ENCODE results near the gene ABCC11. TPM values are rescaled to one million over a fixed set of nuclear protein-coding genes. Genes with fewer than 3 reads are reported as not detected.

ABCC11 gene
- total RNA-seq, 1 donor from 2014 or later, result 0.41 TPM

DNA sequence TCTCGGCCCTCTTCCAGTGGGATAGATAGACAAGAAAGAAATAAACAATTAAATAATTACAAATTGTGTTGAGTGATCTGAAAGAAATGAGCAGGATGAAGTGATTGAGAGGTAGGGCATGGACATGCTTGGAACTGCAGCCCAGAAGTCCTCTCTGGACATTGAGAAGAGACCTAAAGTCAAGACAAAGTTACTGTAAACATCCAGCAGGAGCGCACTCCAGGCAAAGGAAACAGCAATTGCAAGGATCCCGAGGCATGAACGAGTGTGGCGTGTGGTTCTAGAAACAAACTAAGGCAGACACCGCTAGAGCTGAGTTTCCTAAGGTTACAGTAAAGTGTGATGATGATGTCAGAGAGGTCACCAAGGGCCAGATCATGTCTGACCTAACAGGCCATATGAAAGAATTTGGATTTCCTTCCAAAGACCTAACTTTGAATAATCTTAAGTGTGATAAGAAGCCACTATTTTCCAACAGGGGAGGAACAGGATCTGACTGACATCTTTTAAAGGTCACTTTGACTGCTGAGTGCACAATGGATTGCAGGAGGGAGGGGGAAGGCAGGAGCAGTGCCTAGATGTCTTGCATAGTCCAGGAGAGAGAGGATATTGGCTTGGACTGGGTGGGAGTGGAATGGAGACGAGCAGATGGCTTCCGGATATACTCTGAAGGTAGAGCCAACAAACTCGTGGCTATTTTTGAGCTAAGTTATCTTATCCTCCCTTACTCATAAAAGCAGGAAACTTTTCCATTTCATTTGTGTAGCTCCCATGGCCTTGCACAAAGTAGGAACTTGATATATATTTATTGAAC lies 110.6 kb downstream of the ABCC11 start:
- FAIRE-seq (no peak), DNase-seq (ENCODE audit: low spot score in 2 of 2) (no peak)

DNA sequence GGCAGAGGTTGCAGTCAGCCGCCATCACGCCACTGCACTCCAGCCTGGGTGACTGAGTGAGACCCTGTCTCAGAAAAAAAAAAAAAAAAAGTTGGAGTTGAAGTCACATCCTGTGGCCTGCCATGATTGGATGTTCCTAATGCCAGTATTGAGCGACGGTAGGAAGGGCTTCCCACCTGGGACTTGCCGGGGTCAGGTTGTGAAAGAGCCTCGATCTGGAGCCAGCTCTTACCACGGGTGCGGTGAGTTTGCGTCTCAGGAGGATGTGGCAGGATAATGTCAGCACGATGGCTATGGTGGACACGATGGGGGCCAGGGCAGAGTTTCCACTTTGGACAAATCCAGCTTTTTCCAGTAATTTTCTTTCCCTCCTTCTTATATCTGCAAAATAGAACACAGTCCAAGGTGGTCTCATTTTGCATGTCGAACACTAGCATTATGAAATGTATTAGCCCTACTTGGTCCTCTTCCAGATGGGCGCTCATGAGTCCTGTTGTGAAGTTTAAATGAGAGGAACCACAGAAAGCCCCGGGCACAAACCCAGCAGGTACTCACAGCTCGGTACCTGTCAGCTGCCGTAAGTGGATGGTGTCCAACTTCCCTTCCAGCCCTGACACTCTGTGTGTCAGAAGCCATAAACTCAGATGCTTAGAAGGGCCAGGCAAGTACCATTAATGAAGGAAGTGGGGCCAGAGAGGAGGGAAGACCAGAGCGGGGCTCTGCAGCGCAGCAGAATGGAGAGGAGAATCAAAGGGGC lies 113.7 kb downstream of the ABCC11 start:
- DNase-seq (ENCODE audit: low spot score in 2 of 2), result no peak
- no peak for FAIRE-seq

DNA sequence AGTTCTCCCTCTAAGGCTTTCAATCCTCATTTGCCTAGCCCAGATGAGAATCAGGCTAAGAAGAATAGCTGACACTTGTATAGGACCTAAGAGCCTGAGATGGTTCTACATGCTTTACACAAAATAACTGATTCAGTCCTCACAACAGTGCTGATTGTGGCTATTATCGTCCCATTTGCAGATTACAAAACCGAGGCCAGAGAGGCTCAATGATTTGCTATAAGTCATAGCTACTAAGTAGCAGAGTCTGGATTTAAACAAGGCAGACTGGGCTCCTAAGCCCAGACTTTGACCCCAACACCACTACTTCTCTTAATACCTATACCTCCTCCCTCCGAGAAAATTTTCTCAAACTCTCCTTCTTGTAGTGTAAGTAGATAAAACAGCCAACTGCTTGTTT lies 114.6 kb downstream of the ABCC11 start:
- DNase-seq (ENCODE audit: low spot score in 2 of 2), result no peak
- FAIRE-seq, result no peak

DNA sequence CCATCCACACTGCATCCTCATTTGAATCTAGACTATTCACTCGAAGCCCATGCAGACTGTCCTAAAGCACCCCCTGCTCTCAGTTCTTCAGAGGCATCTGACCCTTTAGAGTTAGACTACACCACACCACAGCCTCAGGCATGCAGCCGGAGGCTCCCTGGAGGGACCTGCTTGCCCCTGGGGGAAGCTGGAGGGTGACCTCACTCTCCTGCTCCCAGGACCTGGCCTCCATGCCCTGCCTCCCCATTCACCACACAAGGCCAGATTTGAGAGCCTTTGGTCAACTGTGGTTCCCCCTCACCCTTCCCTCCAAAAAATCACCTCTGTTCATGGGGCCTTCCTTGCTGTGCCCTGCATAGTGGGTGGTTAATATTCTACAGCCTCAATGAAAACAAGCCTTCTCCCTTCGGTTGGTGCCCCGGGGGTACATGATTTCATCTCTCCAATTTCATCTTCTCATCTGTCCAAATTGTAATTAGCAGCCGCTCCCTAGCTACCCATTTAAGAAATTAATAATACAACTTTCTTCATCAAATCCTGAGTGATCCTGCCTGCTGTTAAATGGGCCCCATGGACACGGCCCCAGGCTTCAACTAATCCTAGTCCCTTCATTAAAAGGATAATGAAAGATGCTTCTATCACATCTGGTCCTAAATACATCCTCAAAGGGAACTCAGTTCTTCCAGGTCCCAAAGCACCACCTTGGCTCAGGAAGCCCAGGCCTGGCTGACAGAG lies 116.0 kb downstream of the ABCC11 start:
- no peak for FAIRE-seq
- DNase-seq (ENCODE audit: low spot score in 2 of 2), result no peak

DNA sequence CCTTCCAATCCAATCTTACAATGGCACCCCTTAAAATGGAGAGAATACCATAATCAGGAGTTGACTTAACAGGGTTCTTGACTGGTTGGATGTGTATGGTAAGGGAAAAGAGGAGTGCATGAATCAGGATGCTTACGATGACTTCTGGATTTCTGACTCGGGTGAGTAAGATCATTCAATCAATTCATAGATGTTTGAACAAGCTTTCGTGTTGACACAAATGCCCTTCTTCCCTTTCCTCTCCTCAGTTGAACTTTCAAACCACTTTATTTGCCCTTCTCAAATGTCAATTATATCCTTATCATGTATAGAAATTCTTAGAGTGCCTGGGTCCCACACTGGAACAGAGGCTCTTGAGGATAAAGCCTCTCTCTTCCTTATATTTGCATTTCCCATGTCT lies 117.4 kb downstream of the ABCC11 start:
- no peak for DNase-seq (ENCODE audit: low spot score in 2 of 2)
- FAIRE-seq, result no peak

DNA sequence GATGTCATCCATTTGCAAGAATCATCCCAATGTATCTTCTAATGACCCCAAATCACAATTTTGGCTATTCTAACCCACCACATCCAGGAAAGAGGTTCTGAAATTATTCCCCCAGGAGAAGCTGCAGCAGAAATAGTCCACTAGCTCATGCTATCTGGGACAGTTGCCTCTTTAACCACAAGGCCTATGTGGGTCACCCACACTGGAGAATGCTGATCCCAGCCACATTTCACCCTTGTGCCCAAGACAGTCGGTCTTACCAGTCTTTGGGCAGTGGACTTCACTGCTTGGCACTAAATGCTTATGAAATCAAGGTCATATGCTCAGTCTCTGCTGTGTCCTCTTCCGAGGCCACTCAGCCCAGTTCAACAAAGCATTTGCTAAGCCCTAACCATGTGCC lies 118.6 kb downstream of the ABCC11 start:
- FAIRE-seq, result no peak
- DNase-seq (ENCODE audit: low spot score in 2 of 2), result no peak

DNA sequence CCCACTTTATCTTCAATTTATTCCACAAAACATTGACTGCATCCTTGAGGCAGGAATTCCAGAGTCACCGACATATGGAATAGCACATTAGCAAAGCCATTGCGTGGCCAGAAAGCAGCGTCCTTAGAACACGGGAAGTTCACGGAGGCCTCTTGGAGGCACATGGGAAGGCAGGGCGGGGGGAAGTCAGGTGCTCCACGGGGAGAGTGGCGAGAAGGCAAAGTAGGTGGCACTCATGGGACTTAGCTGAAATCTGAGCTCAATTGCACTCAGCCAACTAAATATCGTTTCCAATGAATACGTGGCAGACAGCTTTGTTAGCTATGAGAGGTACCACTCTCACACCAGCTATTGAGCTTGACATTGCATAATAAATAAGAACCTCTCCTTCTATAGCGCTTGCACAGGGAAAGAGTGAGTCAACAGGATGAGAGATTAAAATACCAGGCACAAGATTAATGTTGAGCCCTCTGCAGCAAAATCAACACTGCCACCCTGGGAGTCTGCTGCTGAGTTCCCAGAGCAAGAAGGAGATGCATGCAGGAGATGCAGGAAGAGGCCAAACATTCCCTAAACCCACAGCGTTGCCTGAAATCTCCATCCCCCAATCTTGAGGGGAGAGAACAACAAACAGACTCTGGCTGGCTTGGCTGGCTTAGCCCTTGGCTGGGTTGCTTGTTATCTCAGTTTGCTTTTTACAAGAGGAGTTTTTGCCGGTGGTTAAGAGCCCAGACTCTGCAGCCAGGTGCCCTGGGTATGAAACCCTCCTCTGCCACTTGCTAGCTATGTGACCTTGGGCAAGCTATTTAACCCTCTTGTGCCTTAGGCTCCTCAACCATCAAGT lies 120.3 kb downstream of the ABCC11 start:
- DNase-seq (ENCODE audit: low spot score in 2 of 2) (no peak), FAIRE-seq (no peak)

DNA sequence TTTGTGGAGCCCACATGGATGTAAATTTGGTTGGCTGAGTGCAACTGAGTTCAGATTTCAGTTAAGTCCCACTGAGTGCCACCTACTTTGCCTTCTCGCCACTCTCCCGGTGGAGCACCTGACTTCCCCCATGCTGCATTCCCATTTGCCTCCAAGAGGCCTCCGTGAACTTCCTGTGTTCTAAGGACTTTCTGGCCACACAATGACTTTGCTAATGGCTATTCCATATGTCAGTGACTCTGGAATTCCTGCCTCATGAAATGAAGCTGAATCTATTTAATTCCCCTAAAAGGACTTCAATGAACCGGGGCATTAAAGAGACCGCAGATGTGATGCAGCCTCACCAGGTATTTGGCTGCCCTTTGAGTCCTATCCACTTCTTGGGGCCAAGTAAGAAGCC lies 121.5 kb downstream of the ABCC11 start:
- FAIRE-seq, result no peak
- DNase-seq (ENCODE audit: low spot score in 2 of 2), result no peak

DNA sequence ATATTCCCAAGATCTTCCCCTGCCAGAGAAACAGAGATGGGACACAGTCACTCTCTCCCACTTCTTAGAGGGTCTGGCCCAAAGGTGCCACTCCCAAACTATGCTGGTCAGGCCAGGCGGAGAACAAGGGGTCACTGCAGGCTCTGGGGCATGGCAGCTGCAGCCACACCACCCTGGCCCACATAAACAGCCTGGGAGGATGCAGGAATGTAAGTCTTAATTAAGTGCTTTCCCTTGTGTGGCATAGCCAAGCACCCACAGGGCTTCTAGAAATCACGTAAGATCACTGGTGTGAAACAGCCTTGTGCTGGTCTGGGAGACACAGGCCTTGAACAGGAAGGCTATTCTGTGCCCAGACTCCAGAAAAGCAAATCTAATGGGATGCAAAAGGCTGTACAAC lies 123.1 kb downstream of the ABCC11 start:
- DNase-seq (ENCODE audit: low spot score in 2 of 2) (no peak), FAIRE-seq (no peak)

DNA sequence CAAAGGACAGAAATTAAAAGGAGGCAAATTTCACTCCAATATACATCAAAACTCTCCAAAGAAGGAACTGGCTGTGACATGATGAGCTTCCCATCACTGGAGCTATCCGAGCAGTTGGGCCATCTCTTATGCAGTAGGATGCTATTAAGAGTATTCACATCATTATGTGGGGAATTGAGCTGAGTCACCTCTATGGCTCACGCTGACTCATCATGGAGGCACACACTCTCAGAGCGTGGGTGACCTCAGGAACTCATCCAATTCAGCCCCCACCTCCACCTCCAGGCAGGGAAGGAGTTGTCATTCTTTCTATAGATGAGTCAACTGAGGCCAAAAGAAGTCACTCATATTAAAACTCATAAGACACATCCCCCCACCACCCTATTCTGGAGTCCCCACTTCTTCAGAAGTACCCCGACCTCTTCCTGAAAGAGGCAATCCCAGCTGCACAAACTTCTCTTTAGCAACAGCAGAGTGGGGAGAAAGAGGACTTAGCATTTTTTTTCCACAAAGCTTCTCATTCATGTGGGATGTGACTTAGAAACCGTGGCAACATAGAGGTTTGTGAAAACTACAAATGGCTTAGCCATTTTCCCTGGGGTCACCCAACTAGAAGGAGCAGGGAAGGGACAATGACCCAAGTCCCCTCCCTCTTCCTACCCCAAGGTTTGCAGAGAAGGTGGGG lies 124.1 kb downstream of the ABCC11 start:
- DNase-seq (ENCODE audit: low spot score in 2 of 2) (peak in 1 of 2 donors; percentile 43), FAIRE-seq (no peak)

DNA sequence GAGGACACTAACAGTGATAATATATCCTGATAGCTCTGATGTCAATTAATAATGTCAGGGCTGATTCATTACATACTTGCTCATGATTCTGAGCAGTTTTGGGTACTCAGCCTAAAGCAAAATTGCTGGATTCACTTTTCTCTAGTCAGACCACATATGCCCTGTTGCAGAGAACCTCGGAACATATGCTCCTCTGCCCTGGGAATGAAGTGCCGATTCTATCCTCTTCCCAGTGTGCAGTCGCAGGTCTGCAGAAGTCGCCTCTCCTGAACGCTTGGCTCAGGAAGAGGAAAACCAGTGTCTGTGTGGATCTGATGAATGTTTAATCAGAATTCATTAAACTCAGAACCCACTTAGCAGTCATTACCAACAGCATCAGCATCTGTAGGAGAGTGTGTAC lies 126.1 kb downstream of the ABCC11 start:
- FAIRE-seq (no peak), DNase-seq (ENCODE audit: low spot score in 2 of 2) (no peak)

DNA sequence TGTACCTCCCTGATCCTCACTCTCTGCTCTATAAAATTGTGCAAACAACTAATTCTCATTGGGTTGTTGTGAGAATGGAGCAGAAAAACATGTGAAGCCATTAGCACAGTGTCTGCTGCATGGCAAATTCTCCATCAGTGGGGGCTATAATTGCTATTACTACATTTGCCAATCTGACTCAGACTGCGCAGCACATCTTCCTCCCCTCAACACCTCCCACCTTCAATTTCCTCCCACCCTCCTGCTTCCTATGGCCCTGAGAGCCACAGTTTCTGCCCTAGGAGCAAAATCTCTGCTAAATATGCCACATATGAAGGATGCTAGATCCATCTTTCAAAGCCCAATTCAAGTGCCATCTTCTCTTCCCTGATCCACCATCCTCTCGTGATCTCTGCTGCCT lies 128.5 kb downstream of the ABCC11 start:
- DNase-seq (ENCODE audit: low spot score in 2 of 2) (no peak), FAIRE-seq (no peak)

DNA sequence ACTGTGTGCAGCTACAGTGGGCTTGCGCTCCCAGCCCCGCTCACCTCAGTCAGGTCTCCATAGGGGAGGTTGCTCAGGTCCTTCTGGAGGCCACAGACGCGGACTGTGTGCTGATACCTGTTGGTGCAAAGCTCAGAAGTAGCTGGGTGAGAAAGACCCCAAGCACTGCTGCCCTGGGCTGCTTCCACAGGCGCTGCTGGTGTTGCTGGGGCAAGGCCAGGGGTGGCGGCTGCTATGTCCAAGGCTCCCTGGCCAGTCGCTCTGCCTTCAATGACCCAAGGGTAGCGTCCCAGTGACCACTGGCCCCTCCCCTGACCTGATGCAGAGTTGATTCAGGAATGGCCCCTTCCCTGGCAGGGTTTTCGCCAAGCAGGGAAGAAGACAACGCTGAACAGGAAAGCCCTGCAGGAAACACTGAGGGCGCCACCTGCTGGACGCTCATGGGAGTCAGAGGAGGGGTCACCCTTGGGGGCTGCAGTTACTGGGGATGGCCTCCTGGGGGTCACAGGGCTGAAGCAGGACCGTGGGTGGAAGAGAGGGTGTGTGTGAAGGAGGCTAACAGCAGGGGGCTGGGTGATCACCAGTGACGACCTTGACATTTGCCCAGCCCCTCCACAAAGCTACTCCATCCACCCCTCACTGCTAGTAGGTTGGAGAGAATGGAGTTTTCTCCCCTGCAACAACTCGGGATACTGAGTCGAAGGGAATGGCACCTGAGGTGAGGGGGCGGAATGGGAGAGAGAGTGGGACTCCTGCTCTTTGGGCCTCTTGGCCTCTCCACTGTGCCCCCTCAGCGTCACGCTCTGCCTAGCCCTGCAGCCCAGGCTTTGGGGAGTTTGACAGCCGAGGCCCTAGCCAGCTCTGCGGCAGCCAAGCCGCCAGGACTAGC lies 129.9 kb downstream of the ABCC11 start:
- FAIRE-seq, result no peak

More for the DNA sequence above, 129.9 kb downstream of the ABCC11 start:
- DNase-seq (ENCODE audit: low spot score in 2 of 2), result peak in 1 of 2 donors; percentile 40

Other genes starting within 250 kb of the ABCC11 start
- gene ABCC12, start 91.5 kb downstream of the ABCC11 start, total RNA-seq, result 0.41 TPM
- 62.4 TPM for gene LONP2, start 3.2 kb downstream of the ABCC11 start, total RNA-seq
- gene SIAH1, start 137.9 kb upstream of the ABCC11 start, total RNA-seq, result 223 TPM

All from frontal cortex (tissue), 4 donors.